ENCODE results near the gene KRT39. TPM values are rescaled to one million over a fixed set of nuclear protein-coding genes. Genes with fewer than 3 reads are reported as not detected.

KRT39 gene
- polyA plus RNA-seq, 1 donor (not counting 4 experiments of a cell fraction or from before 2014, with no cell fraction given) = not detected

- no peaks in the 10 kb centered on the region for H3K9me3 ChIP-seq (ENCODE audit: control insufficient read depth, low read depth, low read length)
- peak overlapping the region; percentile 58 for H3K9ac ChIP-seq (ENCODE audit: control insufficient read depth, extremely low read depth, insufficient read depth, low read length)
- peak overlapping the region; percentile 99 for H3K27ac ChIP-seq (ENCODE audit: control insufficient read depth, insufficient read depth, low read length)
- peak overlapping the region; percentile 2 for H2AFZ ChIP-seq (ENCODE audit: control insufficient read depth, low read length)
- no peaks in the 10 kb centered on the region for H3K79me2 ChIP-seq (ENCODE audit: control insufficient read depth, insufficient read depth, low read length)
- H3K27me3 ChIP-seq (ENCODE audit: control insufficient read depth, extremely low read depth, insufficient read depth, low read length) = no peaks in the 10 kb centered on the region
- FAIRE-seq (no peak), DNase-seq (ENCODE audit: low read depth, low spot score) (no peak)
- no peaks in the 10 kb centered on the region for H3K9me1 ChIP-seq (ENCODE audit: control insufficient read depth, extremely low read depth, insufficient read depth, low read length)
- H3K4me3 ChIP-seq (ENCODE audit: control insufficient read depth in 2 of 3, extremely low read depth in 1 of 3, insufficient read depth in 2 of 3, low read depth in 1 of 3, low read length in 3 of 3) = no peak overlapping the region
- dilution Hi-C loops (cut with MboI; ENCODE audit: extremely low pct_ligation_motif_present, low sequenced_read_pairs) = no loop called here
- peak overlapping the region; percentile 35 for H3K4me2 ChIP-seq (ENCODE audit: control insufficient read depth, extremely low read depth, insufficient read depth, low read depth, low read length)
- TF ChIP-seq CTCF (optimal IDR thresholded peaks at IDR 0.05 in 1 of 3, IDR thresholded peaks at IDR 0.05 in 1 of 3, conservative IDR thresholded peaks at IDR 0.05 in 1 of 3; ENCODE audit: extremely low read depth in 1 of 3, insufficient read depth in 2 of 3, low read length in 3 of 3) = no peak
- no peak for TF ChIP-seq EZH2 (IDR thresholded peaks at IDR 0.05; ENCODE audit: low read length)
- no peaks in the 10 kb centered on the region for H4K20me1 ChIP-seq (ENCODE audit: control insufficient read depth, extremely low read depth, insufficient read depth, low read length)
- peaks cover 42% of the 10 kb centered on the region for H3K4me1 ChIP-seq (ENCODE audit: control insufficient read depth, extremely low read depth, insufficient read depth, low read length)
- H3K36me3 ChIP-seq (ENCODE audit: control insufficient read depth in 2 of 2, extremely low read depth in 1 of 2, insufficient read depth in 2 of 2, low read length in 2 of 2) = no peaks in the 10 kb centered on the region
Measured at GRCh38 chr17:40915721-40916256, 51.0 kb downstream of the KRT39 start.

DNA sequence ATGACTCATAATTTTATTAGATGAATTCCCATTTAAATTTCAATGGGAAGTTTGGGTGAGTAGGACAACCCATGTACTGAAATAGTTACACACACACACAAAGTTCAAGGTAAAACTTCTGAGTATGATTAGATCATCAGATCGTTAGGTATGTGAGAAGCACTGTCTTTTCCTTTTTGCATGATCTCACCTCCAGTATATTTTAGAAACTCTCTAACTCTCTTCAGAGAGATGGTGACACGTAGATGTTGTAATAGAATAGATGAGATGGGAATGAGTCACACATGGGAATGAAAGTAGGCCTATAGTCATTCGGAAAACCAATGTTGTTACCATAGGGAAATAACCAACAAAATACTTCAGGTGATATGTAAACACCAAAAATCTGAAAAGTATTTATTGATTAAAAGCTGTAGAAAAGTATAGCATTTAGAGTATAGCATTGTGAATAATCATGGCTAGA, 51.5 kb downstream of the KRT39 start:
- Histone ChIP-seq H3K27me3 (ENCODE audit: control insufficient read depth, extremely low read depth, insufficient read depth, low read length) (no peaks in the 10 kb centered on the region), H3K9me1 (ENCODE audit: control insufficient read depth, extremely low read depth, insufficient read depth, low read length) (no peaks in the 10 kb centered on the region), H3K9me3 (ENCODE audit: control insufficient read depth, low read depth, low read length) (no peaks in the 10 kb centered on the region), H3K4me2 (ENCODE audit: control insufficient read depth, extremely low read depth, insufficient read depth, low read depth, low read length) (peak overlapping the region; percentile 82), H3K9ac (ENCODE audit: control insufficient read depth, extremely low read depth, insufficient read depth, low read length) (peak overlapping the region; percentile 78), H3K79me2 (ENCODE audit: control insufficient read depth, insufficient read depth, low read length) (no peaks in the 10 kb centered on the region), H3K36me3 (ENCODE audit: control insufficient read depth in 2 of 2, extremely low read depth in 1 of 2, insufficient read depth in 2 of 2, low read length in 2 of 2) (no peaks in the 10 kb centered on the region), H2AFZ (ENCODE audit: control insufficient read depth, low read length) (no peak overlapping the region), H4K20me1 (ENCODE audit: control insufficient read depth, extremely low read depth, insufficient read depth, low read length) (no peaks in the 10 kb centered on the region), H3K4me3 (ENCODE audit: control insufficient read depth in 2 of 3, extremely low read depth in 1 of 3, insufficient read depth in 2 of 3, low read depth in 1 of 3, low read length in 3 of 3) (no peak overlapping the region), H3K4me1 (ENCODE audit: control insufficient read depth, extremely low read depth, insufficient read depth, low read length) (peaks cover 48% of the 10 kb centered on the region), H3K27ac (ENCODE audit: control insufficient read depth, insufficient read depth, low read length) (peak overlapping the region; percentile 99)
- DNase-seq (ENCODE audit: low read depth, low spot score) (peak; percentile 94), FAIRE-seq (peak; percentile 66)
- dilution Hi-C loops (cut with MboI; ENCODE audit: extremely low pct_ligation_motif_present, low sequenced_read_pairs) = no loop called here
- TF ChIP-seq EZH2 (IDR thresholded peaks at IDR 0.05; ENCODE audit: low read length) (no peak), CTCF (optimal IDR thresholded peaks at IDR 0.05 in 1 of 3, IDR thresholded peaks at IDR 0.05 in 1 of 3, conservative IDR thresholded peaks at IDR 0.05 in 1 of 3; ENCODE audit: extremely low read depth in 1 of 3, insufficient read depth in 2 of 3, low read length in 3 of 3) (no peak)
